ENCODE results near the gene RFC2. TPM values are rescaled to one million over a fixed set of nuclear protein-coding genes. Genes with fewer than 3 reads are reported as not detected.

Gene RFC2
- total RNA-seq, 2 experiments from 2014 or later, result 77.4 to 79.2 TPM

DNA sequence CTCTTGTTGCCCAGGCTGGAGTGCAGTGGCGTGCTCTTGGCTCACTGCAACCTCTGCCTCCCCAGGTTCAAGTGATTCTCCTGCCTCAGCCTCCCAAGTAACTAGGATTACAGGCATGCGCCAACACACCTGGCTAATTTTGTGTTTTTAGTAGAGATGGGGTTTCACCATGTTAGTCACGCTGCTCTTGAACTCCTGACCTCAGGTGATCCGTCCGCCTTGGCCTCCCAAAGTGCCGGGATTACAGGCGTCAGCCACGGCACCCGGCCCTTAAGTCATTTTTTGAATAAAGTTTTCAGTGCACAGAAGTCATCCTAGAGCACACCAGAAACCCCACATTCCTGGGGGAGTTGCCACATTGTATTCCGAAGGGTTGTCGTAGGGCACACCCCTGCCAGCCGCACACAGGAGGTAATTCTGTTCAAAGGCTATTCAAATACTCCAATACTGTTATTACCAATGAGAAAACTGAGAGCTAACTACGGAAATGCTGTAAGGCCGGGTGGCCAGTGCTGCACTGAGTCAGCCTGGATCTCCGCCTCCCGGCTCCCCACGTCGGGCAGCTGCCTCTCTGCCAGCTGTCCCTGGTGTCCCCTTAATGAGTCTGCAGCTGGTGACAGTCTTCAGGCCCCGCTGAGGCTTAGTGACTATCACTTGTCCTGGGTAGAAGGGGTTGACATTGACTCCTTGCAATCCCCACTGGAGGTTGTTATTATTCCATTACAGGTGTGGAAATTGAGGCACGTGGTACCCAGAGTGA lies 8.6 kb upstream of the RFC2 start:
- Histone ChIP-seq H3K27ac (ENCODE audit: low read depth, low read length, poor library complexity, severe bottlenecking) (no peak overlapping the region), H3K9me3 (ENCODE audit: low read length) (no peaks in the 10 kb centered on the region), H3K79me2 (ENCODE audit: insufficient read depth, low read depth, low read length) (no peaks in the 10 kb centered on the region), H3K4me3 (ENCODE audit: low read depth, low read length, poor library complexity, severe bottlenecking) (no peak overlapping the region), H2AFZ (ENCODE audit: low read length) (no peak overlapping the region), H3K4me1 (ENCODE audit: insufficient read depth, low read length, poor library complexity, severe bottlenecking) (peaks cover 36% of the 10 kb centered on the region), H3K4me2 (ENCODE audit: low read length) (no peak overlapping the region), H3K9me2 (ENCODE audit: insufficient read depth, low read length) (no peaks in the 10 kb centered on the region), H3K36me3 (ENCODE audit: insufficient read depth, low read length) (no peaks in the 10 kb centered on the region), H4K20me1 (ENCODE audit: insufficient read depth, low read length) (no peaks in the 10 kb centered on the region)
- BruUV-seq (replicated peaks), result no TSS peak
- no peak for TF ChIP-seq EZH2phosphoT487 (IDR thresholded peaks at IDR 0.05; ENCODE audit: borderline replicate concordance, low read depth, low read length)
- TF ChIP-seq, protein P1, sequence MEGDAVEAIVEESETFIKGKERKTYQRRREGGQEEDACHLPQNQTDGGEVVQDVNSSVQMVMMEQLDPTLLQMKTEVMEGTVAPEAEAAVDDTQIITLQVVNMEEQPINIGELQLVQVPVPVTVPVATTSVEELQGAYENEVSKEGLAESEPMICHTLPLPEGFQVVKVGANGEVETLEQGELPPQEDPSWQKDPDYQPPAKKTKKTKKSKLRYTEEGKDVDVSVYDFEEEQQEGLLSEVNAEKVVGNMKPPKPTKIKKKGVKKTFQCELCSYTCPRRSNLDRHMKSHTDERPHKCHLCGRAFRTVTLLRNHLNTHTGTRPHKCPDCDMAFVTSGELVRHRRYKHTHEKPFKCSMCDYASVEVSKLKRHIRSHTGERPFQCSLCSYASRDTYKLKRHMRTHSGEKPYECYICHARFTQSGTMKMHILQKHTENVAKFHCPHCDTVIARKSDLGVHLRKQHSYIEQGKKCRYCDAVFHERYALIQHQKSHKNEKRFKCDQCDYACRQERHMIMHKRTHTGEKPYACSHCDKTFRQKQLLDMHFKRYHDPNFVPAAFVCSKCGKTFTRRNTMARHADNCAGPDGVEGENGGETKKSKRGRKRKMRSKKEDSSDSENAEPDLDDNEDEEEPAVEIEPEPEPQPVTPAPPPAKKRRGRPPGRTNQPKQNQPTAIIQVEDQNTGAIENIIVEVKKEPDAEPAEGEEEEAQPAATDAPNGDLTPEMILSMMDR (conservative IDR thresholded peaks at IDR 0.05; ENCODE audit: low read length), result no peak
- CTCF ChIA-PET (ENCODE audit: unreplicated experiment), result no interaction called here
- POLR2A ChIA-PET, result interaction anchor here (0.5 kb wide), 1 partner anchor 195 kb away, joined by 4 read pairs; no protein-coding TSS in a partner anchor
- intact Hi-C loops (cut with micrococcal nuclease; ENCODE audit: unreplicated experiment), result no loop called here
- DNase-seq (ENCODE audit: low spot score), result no peak

DNA sequence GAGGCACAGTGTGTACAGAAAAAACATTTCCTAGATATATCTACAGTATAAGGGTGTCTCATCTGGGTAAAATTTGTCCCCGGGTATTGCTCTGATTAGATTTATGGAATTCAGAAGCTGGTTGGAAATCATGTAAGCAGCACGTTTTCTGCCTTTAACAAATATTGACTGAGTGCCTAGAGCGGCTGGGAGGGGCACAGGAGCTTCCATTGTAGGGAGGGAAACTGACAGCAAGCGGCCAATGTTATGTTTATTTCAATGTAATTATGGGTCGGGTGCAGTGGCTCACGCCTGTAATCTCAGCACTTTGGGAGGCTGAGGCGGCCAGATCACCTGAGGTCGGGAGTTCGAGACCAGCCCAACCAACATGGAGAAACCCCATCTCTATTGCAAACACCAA lies 4.4 kb upstream of the RFC2 start:
- TF ChIP-seq, protein P1 (conservative IDR thresholded peaks at IDR 0.05; ENCODE audit: low read length), result no peak
- no peak for TF ChIP-seq EZH2phosphoT487 (IDR thresholded peaks at IDR 0.05; ENCODE audit: borderline replicate concordance, low read depth, low read length)
- intact Hi-C loops (cut with micrococcal nuclease; ENCODE audit: unreplicated experiment), result no loop called here
- peaks cover 35% of the 10 kb centered on the region for H3K4me1 ChIP-seq (ENCODE audit: insufficient read depth, low read length, poor library complexity, severe bottlenecking)
- no peak overlapping the region for H3K27ac ChIP-seq (ENCODE audit: low read depth, low read length, poor library complexity, severe bottlenecking)
- H3K79me2 ChIP-seq (ENCODE audit: insufficient read depth, low read depth, low read length), result peaks cover 13% of the 10 kb centered on the region
- H3K9me2 ChIP-seq (ENCODE audit: insufficient read depth, low read length), result no peaks in the 10 kb centered on the region
- DNase-seq (ENCODE audit: low spot score), result no peak
- H4K20me1 ChIP-seq (ENCODE audit: insufficient read depth, low read length), result no peaks in the 10 kb centered on the region
- POLR2A ChIA-PET, result no interaction called here
- peak overlapping the region; percentile 37; the same call in 1 of the 2 replicates for H2AFZ ChIP-seq (ENCODE audit: low read length)
- no TSS peak for BruUV-seq (replicated peaks)
- H3K9me3 ChIP-seq (ENCODE audit: low read length), result no peaks in the 10 kb centered on the region
- H3K4me3 ChIP-seq (ENCODE audit: low read depth, low read length, poor library complexity, severe bottlenecking), result no peak overlapping the region
- no peaks in the 10 kb centered on the region for H3K36me3 ChIP-seq (ENCODE audit: insufficient read depth, low read length)
- CTCF ChIA-PET (ENCODE audit: unreplicated experiment), result no interaction called here
- H3K4me2 ChIP-seq (ENCODE audit: low read length), result peak overlapping the region; percentile 45

All from OCI-LY7 (cell line).